Astrocyte of the spinal cord (primary cell): Measurements from ENCODE around the gene EEPD1.

Experiments
- DNase-seq: peaks from one replicate; pipeline ENCODE4 v3.0.0; 2011; ENCODE audit warnings: low read depth, low spot score
- H3K4me3 ChIP-seq: 2 replicates; pipeline ENCODE4 v1.5.1; 2011; ENCODE audit warnings: low read depth, mild to moderate bottlenecking, low read length, moderate library complexity
- CTCF ChIP-seq: IDR thresholded peaks from 2 replicates; pipeline ENCODE4 v1.5.1; 2012; ENCODE audit warnings: low read depth, mild to moderate bottlenecking, low read length, inconsistent platforms
- in situ Hi-C: cut with HindIII; loops from 2 replicates; pipeline ENCODE4 v1.10.0; 2017; ENCODE audit warnings: low sequenced_read_pairs

Gene EEPD1

GRCh38 chr7:36312915-36313334 is 159.9 kb downstream of the EEPD1 start:
- DNase-seq: no peak
- no peak for TF ChIP-seq CTCF
- in situ Hi-C loops: loop anchor here (25.0 kb wide), 1 partner anchor 326 kb away; no protein-coding TSS in a partner anchor
- H3K4me3 ChIP-seq: no peak overlapping the region

- in situ Hi-C loops: loop anchor here (25.0 kb wide), 1 partner anchor 326 kb away; no protein-coding TSS in a partner anchor
- DNase-seq: no peak
- no peak for TF ChIP-seq CTCF
- no peak overlapping the region for H3K4me3 ChIP-seq
Observed at GRCh38 chr7:36313607-36314006, 160.6 kb downstream of the EEPD1 start.

GRCh38 chr7:36314491-36314890 is 161.4 kb downstream of the EEPD1 start:
- no peak overlapping the region for H3K4me3 ChIP-seq
- no peak for TF ChIP-seq CTCF
- in situ Hi-C loops: loop anchor here (25.0 kb wide), 1 partner anchor 327 kb away; no protein-coding TSS in a partner anchor
- DNase-seq: no peak

GRCh38 chr7:36315309-36315944 is 162.4 kb downstream of the EEPD1 start:
- no peak for DNase-seq
- H3K4me3 ChIP-seq: no peak overlapping the region
- in situ Hi-C loops: loop anchor here (25.0 kb wide), 1 partner anchor 328 kb away; no protein-coding TSS in a partner anchor
- no peak for TF ChIP-seq CTCF

GRCh38 chr7:36316319-36316718 is 163.3 kb downstream of the EEPD1 start:
- TF ChIP-seq CTCF: no peak
- in situ Hi-C loops: loop anchor here (25.0 kb wide), 1 partner anchor 329 kb away; no protein-coding TSS in a partner anchor
- no peak for DNase-seq
- no peak overlapping the region for H3K4me3 ChIP-seq

- TF ChIP-seq CTCF: no peak
- in situ Hi-C loops: loop anchor here (25.0 kb wide), 1 partner anchor 330 kb away; no protein-coding TSS in a partner anchor
- no peak overlapping the region for H3K4me3 ChIP-seq
- no peak for DNase-seq
Observed at GRCh38 chr7:36317276-36317675, 164.2 kb downstream of the EEPD1 start.
